ENCODE results near the gene CLDN12.
"Not testable (repeated sequence)": the region's sequence is repeated elsewhere in the genome, so short reads cannot be mapped to it uniquely, and the experiment has no call there.

Gene CLDN12

DNA sequence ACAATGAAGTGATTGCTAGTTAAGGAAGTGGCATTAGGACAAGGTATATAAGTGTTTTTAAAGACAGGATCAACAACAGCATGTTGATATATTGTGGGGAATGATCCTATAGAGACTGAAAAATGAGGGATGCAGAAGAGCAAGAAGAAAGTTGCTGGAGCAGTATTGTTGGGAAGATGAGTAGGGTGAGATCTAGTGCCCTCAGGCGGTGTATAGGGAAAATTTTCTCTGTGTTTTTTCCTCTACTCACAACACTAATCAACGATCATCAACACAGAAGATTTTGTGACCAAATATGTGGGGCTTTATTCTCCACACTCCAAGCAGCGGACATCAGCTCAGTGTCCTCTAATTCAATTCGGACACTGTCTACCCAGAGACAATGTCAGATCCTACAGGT lies 56.6 kb downstream of the CLDN12 start:
- Histone ChIP-seq H3K9me3 (ENCODE audit: control insufficient read depth, low read length) (no peaks in the 10 kb centered on the region), H3K27ac (ENCODE audit: insufficient read depth, low read length, poor library complexity, severe bottlenecking) (no peak overlapping the region), H3K4me1 (ENCODE audit: control insufficient read depth, insufficient read depth, low read length, poor library complexity, severe bottlenecking) (no peaks in the 10 kb centered on the region), H3K27me3 (replicated peaks; ENCODE audit: control insufficient read depth, insufficient read depth, low read length, poor library complexity, severe bottlenecking) (no peaks in the 10 kb centered on the region), H3K4me3 (ENCODE audit: insufficient read depth, low read depth, low read length, poor library complexity, severe bottlenecking) (no peak overlapping the region), H3K36me3 (ENCODE audit: control insufficient read depth, insufficient read depth, low read length) (no peaks in the 10 kb centered on the region)
- no peak for DNase-seq

DNA sequence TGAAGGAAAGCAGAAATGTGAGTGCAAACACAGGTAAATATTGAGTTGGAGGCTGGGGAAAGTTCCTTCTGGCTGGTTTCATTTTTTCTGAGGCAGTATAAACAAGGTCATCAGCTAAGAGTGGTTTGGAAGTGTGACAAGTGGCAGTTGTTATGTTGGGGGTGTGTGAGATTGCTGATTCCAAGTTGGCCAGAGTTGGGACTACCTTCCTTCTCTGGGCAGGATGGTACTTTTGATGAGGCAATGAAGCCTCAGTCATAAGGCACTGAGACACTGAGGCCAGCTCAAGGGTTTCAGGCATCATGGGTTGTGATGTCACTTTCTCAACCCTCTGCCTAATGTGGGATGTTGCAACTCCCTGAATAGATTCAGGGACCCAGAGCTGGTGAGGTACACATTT lies 58.0 kb downstream of the CLDN12 start:
- Histone ChIP-seq H3K27me3 (replicated peaks; ENCODE audit: control insufficient read depth, insufficient read depth, low read length, poor library complexity, severe bottlenecking) (no peaks in the 10 kb centered on the region), H3K9me3 (ENCODE audit: control insufficient read depth, low read length) (no peaks in the 10 kb centered on the region), H3K27ac (ENCODE audit: insufficient read depth, low read length, poor library complexity, severe bottlenecking) (no peak overlapping the region), H3K36me3 (ENCODE audit: control insufficient read depth, insufficient read depth, low read length) (no peaks in the 10 kb centered on the region), H3K4me3 (ENCODE audit: insufficient read depth, low read depth, low read length, poor library complexity, severe bottlenecking) (no peak overlapping the region), H3K4me1 (ENCODE audit: control insufficient read depth, insufficient read depth, low read length, poor library complexity, severe bottlenecking) (no peaks in the 10 kb centered on the region)
- DNase-seq, result no peak

DNA sequence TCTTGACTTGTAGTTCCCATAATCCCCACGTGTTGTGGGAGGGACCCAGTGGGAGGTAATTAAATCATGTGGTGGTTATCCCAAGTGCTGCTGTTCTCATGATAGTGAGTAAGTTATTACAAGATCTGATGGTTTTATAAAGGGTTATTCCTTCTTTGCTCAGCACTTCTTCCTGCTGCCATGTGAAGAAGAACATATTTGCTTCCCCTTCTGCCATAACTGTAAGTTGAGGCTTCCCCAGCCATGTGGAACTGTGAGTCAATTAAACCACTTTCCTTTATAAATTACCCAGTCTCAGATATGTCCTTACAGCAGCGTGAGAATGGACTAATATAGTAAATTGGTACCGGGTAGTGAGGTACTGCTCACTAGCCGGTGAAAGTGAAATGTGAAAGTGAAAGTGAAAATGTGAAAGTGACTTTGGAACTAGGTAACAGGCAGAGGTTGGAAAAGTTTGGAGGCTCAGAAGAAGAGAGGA lies 59.9 kb downstream of the CLDN12 start:
- H3K9me3 ChIP-seq (ENCODE audit: control insufficient read depth, low read length); H3K27me3 ChIP-seq (replicated peaks; ENCODE audit: control insufficient read depth, insufficient read depth, low read length, poor library complexity, severe bottlenecking); H3K4me1 ChIP-seq (ENCODE audit: control insufficient read depth, insufficient read depth, low read length, poor library complexity, severe bottlenecking); H3K36me3 ChIP-seq (ENCODE audit: control insufficient read depth, insufficient read depth, low read length); H3K27ac ChIP-seq (ENCODE audit: insufficient read depth, low read length, poor library complexity, severe bottlenecking); DNase-seq: not testable (repeated sequence)
- H3K4me3 ChIP-seq (ENCODE audit: insufficient read depth, low read depth, low read length, poor library complexity, severe bottlenecking), result peak overlapping the region; percentile 29
